G401 (cell line): ENCODE data around the gene PSMA4. TPM values are rescaled to one million over a fixed set of nuclear protein-coding genes. Genes with fewer than 3 reads are reported as not detected.

Experiments
- total RNA-seq: library from RNA; depleted of rRNA; stranded (reverse); fragments of >200 nt; shearing (Covaris generic); gene quantifications from 2 replicates; pipeline ENCODE4 v1.2.3, GENCODE V29; 2014; rRNA removed

PSMA4 gene
- total RNA-seq, 1 experiment from 2014 or later, result 600 TPM

Other genes starting within 250 kb of the PSMA4 start
- gene SKIC8, start 240.8 kb upstream of the PSMA4 start, total RNA-seq, result 484 and 486 TPM in 2 replicates
- not detected in 2 replicates for gene CRABP1, start 200.1 kb upstream of the PSMA4 start, total RNA-seq
- 19.2 and 23.8 TPM in 2 replicates for gene IREB2, start 102.2 kb upstream of the PSMA4 start, total RNA-seq
- gene HYKK, start 32.9 kb upstream of the PSMA4 start, total RNA-seq, result 5.3 and 13.9 TPM in 2 replicates
- gene CHRNA5, start 25.1 kb downstream of the PSMA4 start, total RNA-seq, result 16.4 and 33.6 TPM in 2 replicates
- 0.24 and 0.37 TPM in 2 replicates for gene CHRNA3, start 80.6 kb downstream of the PSMA4 start, total RNA-seq
- gene CHRNB4, start 100.8 kb downstream of the PSMA4 start, total RNA-seq, result not detected in 2 replicates